HCT116 (cell line): ENCODE measurements around the gene CCSER1. TPM values are rescaled to one million over a fixed set of nuclear protein-coding genes. Genes with fewer than 3 reads are reported as not detected.
"Not testable (repeated sequence)": the region's sequence is repeated elsewhere in the genome, so short reads cannot be mapped to it uniquely, and the experiment has no call there.

ENCODE experiments used
- ATAC-seq: fragments of 200-7000 bp; cut with Tn5 transposase; 2 replicates; pipeline ENCODE4 v1.9.1; 2020; ENCODE audit warnings: mild to moderate bottlenecking, moderate library complexity
- BruUV-seq: library from RNA; stranded (reverse); fragments of 400-500 nt; replicated peaks from 2 replicates; lab custom pipeline; 2021; lab: Mats Ljungman, UMichigan
- CTCF ChIA-PET: fragments of 300-600 bp; sonication (Branson Sonifier 250); formaldehyde crosslinking; loops from one replicate; lab custom pipeline; 2021; ENCODE audit warnings: antibody characterized with exemption; lab: Charles Lee
- POLR2A ChIA-PET: fragments of 300-600, 350-600 bp; sonication (Branson Sonifier 250); formaldehyde crosslinking; loops from one replicate; lab custom pipeline; 2021; ENCODE audit warnings: antibody characterized with exemption; lab: Charles Lee
- RAD21 ChIA-PET, 2 experiments: fragments of 300-600 bp; sonication (Branson Sonifier 250); formaldehyde crosslinking; loops; one replicate each; lab custom pipeline; 2023; ENCODE audit warnings: low total read pairs in 2 of 2; ENCODE audit not compliant: uncharacterized antibody in 2 of 2, unreplicated experiment in 2 of 2, low non-redundant PET in 1 of 2; lab: Charles Lee
- DNase-seq: peaks from one replicate; pipeline ENCODE4 v3.0.0-alpha.2; 2010; ENCODE audit warnings: low read depth, low spot score
- H2AFZ ChIP-seq: fragments of 200-600 bp; shearing (Covaris generic), sonication (generic); 2 replicates; pipeline ENCODE4 v1.6.1; 2017; ENCODE audit warnings: low read depth, mixed run types, mixed read lengths, antibody characterized with exemption, low read length; ENCODE audit not compliant: poor library complexity, severe bottlenecking
- H3K27ac ChIP-seq: 2 replicates; pipeline ENCODE4 v1.5.1; 2012; ENCODE audit warnings: low read depth, low read length
- H3K27me3 ChIP-seq: fragments of 200-600 bp; sonication (generic); 2 replicates; pipeline ENCODE4 v1.6.1; 2016; ENCODE audit warnings: mixed run types, low read length, mixed read lengths; ENCODE audit not compliant: insufficient read depth
- H3K36me3 ChIP-seq, 2 experiments: fragments of 200-500 bp in 1 of 2; fragments of 200-600 bp in 1 of 2; sonication (Bioruptor generic) in 1 of 2; sonication (generic) in 1 of 2; 2 replicates each; pipeline versions ENCODE4 v1.5.1 to v1.6.1; 2014 to 2016; ENCODE audit warnings: low read length in 2 of 2, inconsistent platforms in 1 of 2, mixed read lengths in 1 of 2, mixed run types in 1 of 2; ENCODE audit not compliant: insufficient read depth in 2 of 2, control insufficient read depth in 1 of 2
- H3K4me1 ChIP-seq, 2 experiments: fragments of 200-600 bp in 1 of 2; sonication (generic) in 1 of 2; 2 replicates each; pipeline versions ENCODE4 v1.5.1 to v1.6.1; 2012 to 2017; ENCODE audit warnings: low read length in 2 of 2, inconsistent platforms in 1 of 2, mild to moderate bottlenecking in 1 of 2, mixed read lengths in 1 of 2, mixed run types in 1 of 2, moderate library complexity in 1 of 2; ENCODE audit not compliant: insufficient read depth in 2 of 2, control insufficient read depth in 1 of 2
- H3K4me2 ChIP-seq: fragments of 200-600 bp; sonication (generic); 2 replicates; pipeline ENCODE4 v1.6.1; 2017; ENCODE audit warnings: mixed run types, low read length, mixed read lengths
- H3K4me3 ChIP-seq, 2 experiments: fragments of 200-600 bp in 1 of 2; sonication (generic) in 1 of 2; replicated peaks in 1 of 2; 2 replicates each; pipeline ENCODE4 v1.5.1; 2011 to 2016; ENCODE audit warnings: low read length in 2 of 2, control low read depth in 1 of 2, low read depth in 1 of 2, mild to moderate bottlenecking in 1 of 2, mixed read lengths in 1 of 2, mixed run types in 1 of 2
- H3K79me2 ChIP-seq: fragments of 200-600 bp; sonication (generic); 2 replicates; pipeline ENCODE4 v1.6.1; 2017; ENCODE audit warnings: mild to moderate bottlenecking, mixed run types, low read length, moderate library complexity, mixed read lengths; ENCODE audit not compliant: insufficient read depth
- H3K9ac ChIP-seq: fragments of 200-600 bp; sonication (generic); 2 replicates; pipeline ENCODE4 v1.6.1; 2016; ENCODE audit warnings: low read length, mixed read lengths
- H3K9me2 ChIP-seq: fragments of 200-600 bp; sonication (generic), shearing (Covaris generic); 2 replicates; pipeline ENCODE4 v1.6.1; 2017; ENCODE audit warnings: mixed run types, mild to moderate bottlenecking, moderate library complexity; ENCODE audit not compliant: insufficient read depth
- H3K9me3 ChIP-seq, 2 experiments: fragments of 200-500 bp in 1 of 2; fragments of 200-600 bp in 1 of 2; sonication (Bioruptor generic) in 1 of 2; sonication (generic) in 1 of 2; 2 replicates each; pipeline ENCODE4 v1.6.1; 2014 to 2017; ENCODE audit warnings: low read length in 2 of 2, mixed read lengths in 2 of 2, inconsistent platforms in 1 of 2, low read depth in 1 of 2, mild to moderate bottlenecking in 1 of 2, mixed run types in 1 of 2, moderate library complexity in 1 of 2; ENCODE audit not compliant: control insufficient read depth in 1 of 2, insufficient read depth in 1 of 2
- H4K20me1 ChIP-seq: fragments of 200-600 bp; sonication (generic), shearing (Covaris generic); 2 replicates; pipeline ENCODE4 v1.6.1; 2017; ENCODE audit warnings: mixed run types, mild to moderate bottlenecking, moderate library complexity; ENCODE audit not compliant: insufficient read depth
- JUND ChIP-seq: IDR thresholded peaks from 2 replicates; pipeline ENCODE4 v1.6.1; 2012
- MAX ChIP-seq: IDR thresholded peaks from 2 replicates; pipeline ENCODE4 v1.6.1; 2012
- RAD21 ChIP-seq: IDR thresholded peaks from 2 replicates; pipeline ENCODE4 v1.6.1; 2012; ENCODE audit warnings: low read depth, mild to moderate bottlenecking
- intact Hi-C: fragments of 100-400 bp; cut with micrococcal nuclease; formaldehyde crosslinking; loops from 2 replicates; pipeline ENCODE4 v1.10.0; 2022
- total RNA-seq: library from RNA; stranded (reverse); gene quantifications from one replicate; pipeline ENCODE4 v1.2.1, GENCODE V29; 2021; ENCODE audit not compliant: unreplicated experiment

CCSER1 gene
- total RNA-seq, 1 experiment from 2014 or later, result 6.7 TPM

- ChIA-PET RAD21 (no interaction called here), POLR2A (no interaction called here), CTCF (no interaction called here)
- no peak overlapping the region for H3K9ac ChIP-seq
- DNase-seq (no peak), ATAC-seq (no peak)
- H3K79me2 ChIP-seq, result no peaks in the 10 kb centered on the region
- H2AFZ ChIP-seq, result no peak overlapping the region
- TF ChIP-seq MAX (no peak), RAD21 (no peak), JUND (no peak)
- H3K36me3 ChIP-seq, result no peaks in the 10 kb centered on the region
- no peak overlapping the region for H3K4me3 ChIP-seq
- no peaks in the 10 kb centered on the region for H3K4me1 ChIP-seq
- H4K20me1 ChIP-seq, result no peaks in the 10 kb centered on the region
- no peak overlapping the region for H3K27ac ChIP-seq
- intact Hi-C loops, result no loop called here
- no peaks in the 10 kb centered on the region; the same call in 1 of the 2 replicates for H3K9me2 ChIP-seq
- no peaks in the 10 kb centered on the region for H3K27me3 ChIP-seq
- H3K4me2 ChIP-seq, result no peak overlapping the region
- no TSS peak for BruUV-seq
- H3K9me3 ChIP-seq, result no peaks in the 10 kb centered on the region
These were observed 1019.9 kb downstream of the CCSER1 start for GRCh38 chr4:91147067-91147466.

GRCh38 chr4:91154041-91154440 is 1026.8 kb downstream of the CCSER1 start:
- H3K9ac ChIP-seq, POLR2A ChIA-PET, H3K4me2 ChIP-seq, H3K4me1 ChIP-seq, H3K36me3 ChIP-seq, ATAC-seq, H3K4me3 ChIP-seq, H3K27ac ChIP-seq, H3K9me3 ChIP-seq, H3K27me3 ChIP-seq, RAD21 ChIA-PET, BruUV-seq, DNase-seq, H4K20me1 ChIP-seq, intact Hi-C loops, H3K9me2 ChIP-seq, H2AFZ ChIP-seq, CTCF ChIA-PET, H3K79me2 ChIP-seq: not testable (repeated sequence)

- BruUV-seq, H3K9ac ChIP-seq, H3K4me3 ChIP-seq, H3K27me3 ChIP-seq, CTCF ChIA-PET, RAD21 ChIA-PET, H3K79me2 ChIP-seq, H3K4me1 ChIP-seq, H3K36me3 ChIP-seq, H3K4me2 ChIP-seq, H3K9me2 ChIP-seq, POLR2A ChIA-PET, H2AFZ ChIP-seq, H3K27ac ChIP-seq, H3K9me3 ChIP-seq, H4K20me1 ChIP-seq, DNase-seq, intact Hi-C loops, ATAC-seq: not testable (repeated sequence)
These were observed 1040.9 kb downstream of the CCSER1 start for GRCh38 chr4:91167864-91168653.
